Measurements from ENCODE around the gene MRPS10. TPM values are rescaled to one million over a fixed set of nuclear protein-coding genes. Genes with fewer than 3 reads are reported as not detected.

The MRPS10 gene
- total RNA-seq, 1 donor from 2014 or later, result 27.3 TPM

DNA sequence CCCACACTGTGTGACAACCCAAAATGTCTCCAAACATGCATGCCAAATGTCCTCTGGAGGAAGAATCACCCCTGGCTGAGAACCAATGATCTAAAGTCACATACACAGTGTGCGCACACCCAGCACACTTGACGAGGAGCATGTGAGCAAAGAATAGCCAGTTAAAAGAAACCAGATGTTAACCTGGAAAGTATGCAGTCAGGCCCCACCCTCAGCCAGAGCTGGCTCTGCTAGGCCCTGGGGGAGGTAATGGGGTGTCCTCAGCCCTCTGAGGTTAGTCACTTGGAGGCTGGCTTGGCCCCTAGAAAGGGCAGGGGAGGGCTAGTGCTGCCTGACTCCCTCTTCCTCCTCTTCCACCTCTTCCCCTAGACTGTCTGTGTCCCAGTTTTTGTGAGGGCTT lies 59.6 kb downstream of the MRPS10 start:
- H3K4me3 Mint-ChIP-seq, result no peak overlapping the region
- H3K9me3 Mint-ChIP-seq, result no peaks in the 10 kb centered on the region
- DNase-seq (ENCODE audit: extremely low spot score, unreplicated experiment), result no peak
- H3K36me3 Mint-ChIP-seq, result no peaks in the 10 kb centered on the region
- TF ChIP-seq CTCF (conservative IDR thresholded peaks at IDR 0.05), result no peak
- H3K4me1 Mint-ChIP-seq (ENCODE audit: unreplicated experiment), result peaks cover 10% of the 10 kb centered on the region
- peak overlapping the region; percentile 82 for H3K27ac Mint-ChIP-seq
- peaks cover 9% of the 10 kb centered on the region for H3K27me3 Mint-ChIP-seq

Other genes with a start within 250 kb of the MRPS10 start
- 30.7 and 36.0 TPM in 2 replicates for gene TAF8, start 167.3 kb downstream of the MRPS10 start, total RNA-seq (ENCODE audit: low replicate concordance)
- 22.9 and 56.4 TPM in 2 replicates for gene C6orf132, start 75.2 kb downstream of the MRPS10 start, total RNA-seq (ENCODE audit: low replicate concordance)
- 0.41 and 0.57 TPM in 2 replicates for gene GUCA1A, start 44.5 kb downstream of the MRPS10 start, total RNA-seq (ENCODE audit: low replicate concordance)
- 0.67 and 1.1 TPM in 2 replicates for gene GUCA1B, start 22.9 kb downstream of the MRPS10 start, total RNA-seq (ENCODE audit: low replicate concordance)
- 9.7 and 13.2 TPM in 2 replicates for gene TRERF1, start 234.1 kb upstream of the MRPS10 start, total RNA-seq (ENCODE audit: low replicate concordance)

Measured in type B pancreatic cell (in vitro differentiated cells).